Right hindlimb (tissue), 1 donor: ENCODE data around the gene FTL.

Experiments used
- DNase-seq: peaks from one replicate; pipeline ENCODE4 v3.0.0-alpha.2; 2018

Gene FTL

DNA sequence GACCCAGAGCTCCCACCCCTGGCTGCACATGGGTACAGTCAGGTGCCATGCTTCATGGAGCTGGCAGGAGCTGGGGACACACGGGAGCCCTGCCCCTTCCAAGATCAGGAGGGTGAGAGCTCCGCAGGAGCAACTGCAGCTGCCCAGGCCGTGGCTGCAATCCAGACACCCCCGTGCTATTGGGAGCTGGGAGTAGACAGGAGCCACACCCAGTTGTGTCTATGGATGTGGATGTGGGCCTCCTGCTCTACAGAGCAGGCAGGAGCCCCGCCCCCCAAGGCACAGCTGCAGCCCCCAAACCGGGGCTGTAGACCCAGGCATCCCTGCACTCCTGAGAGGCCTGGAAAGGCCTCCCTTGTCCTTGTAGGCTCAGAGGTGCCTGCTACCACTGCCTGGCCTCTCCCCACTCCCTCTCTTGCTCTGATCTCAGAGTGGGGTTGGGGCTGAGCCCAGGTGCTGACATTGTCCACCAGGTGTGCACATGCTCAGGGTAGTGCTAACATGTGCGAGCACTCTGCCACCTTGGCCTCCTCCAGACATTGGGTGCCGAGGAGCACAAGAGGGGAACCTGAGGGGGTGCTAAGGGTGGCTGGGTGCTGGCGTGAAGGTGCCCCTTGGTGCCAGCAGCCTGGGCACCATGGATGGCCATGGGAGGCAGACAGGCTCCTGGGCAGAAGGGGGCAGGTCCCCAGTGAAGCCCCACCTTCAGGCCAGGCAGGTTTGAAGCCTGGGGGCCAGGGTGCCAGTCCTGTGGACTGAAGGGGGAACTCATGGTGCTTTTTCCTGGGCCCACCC lies 18.4 kb upstream of the FTL start:
- no peak for DNase-seq

DNA sequence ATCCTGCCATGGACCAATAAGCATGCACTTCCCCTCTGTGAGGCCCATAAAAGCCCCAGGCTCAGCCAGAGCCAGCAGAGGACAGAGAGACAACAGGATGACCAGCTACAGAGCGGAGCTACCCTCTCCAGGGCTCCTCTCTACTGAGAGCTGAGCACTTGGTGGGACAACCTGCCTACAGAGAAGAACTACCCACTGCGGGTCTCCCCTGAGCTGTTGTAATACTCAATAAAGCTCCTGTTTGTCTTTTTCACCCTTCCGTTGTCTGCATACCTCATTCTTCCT lies 17.9 kb upstream of the FTL start:
- DNase-seq: no peak

DNA sequence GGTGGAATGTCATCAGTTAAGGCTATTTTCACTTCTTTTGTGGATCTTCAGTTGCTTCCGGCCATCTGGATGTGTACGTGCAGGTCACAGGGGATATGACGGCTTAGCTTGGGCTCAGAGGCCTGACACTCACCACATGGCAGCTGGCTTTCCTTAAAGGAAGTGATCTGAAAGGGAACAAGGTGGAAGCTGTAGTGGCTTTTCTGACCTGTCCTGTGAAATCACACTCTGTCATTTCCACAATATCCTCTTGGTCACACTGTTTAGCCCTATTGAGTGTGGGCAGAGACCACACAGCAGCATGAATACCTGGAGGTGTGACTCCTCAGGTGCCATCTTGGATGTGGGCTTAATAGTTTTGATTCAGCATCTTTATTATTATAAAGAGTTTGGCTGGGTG lies 14.9 kb upstream of the FTL start:
- DNase-seq: no peak

DNA sequence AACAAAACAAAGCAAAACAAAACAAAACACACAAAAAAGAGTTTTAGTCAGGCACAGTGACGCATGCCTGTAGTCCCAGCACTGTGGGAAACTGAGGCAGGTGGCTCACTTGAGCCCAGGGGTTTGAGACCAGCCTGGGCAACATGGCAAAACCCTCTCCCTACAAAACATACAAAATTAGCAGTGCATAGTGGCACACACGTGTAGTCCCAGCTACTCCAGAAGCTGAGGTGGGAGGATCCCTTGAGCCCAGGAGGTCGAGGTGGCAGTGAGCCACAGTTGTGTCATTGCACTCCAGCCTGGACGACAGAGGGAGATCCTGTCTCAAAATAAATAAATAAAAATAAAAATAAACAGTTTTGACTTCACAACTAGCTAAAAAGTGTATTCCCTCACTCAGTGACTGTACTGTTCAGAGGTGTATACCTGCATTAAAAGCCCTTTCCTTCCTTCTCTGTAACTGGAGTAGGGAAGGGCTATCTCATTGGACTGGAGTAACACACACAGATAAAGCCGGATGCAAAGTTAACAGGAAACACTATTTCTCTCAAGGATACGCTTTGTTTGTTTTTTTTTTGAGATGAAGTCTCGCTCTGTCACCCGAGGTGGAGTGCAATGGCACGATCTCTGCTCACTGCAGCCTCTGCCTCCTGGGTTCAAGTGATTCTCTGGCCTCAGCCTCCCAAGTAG lies 14.1 kb upstream of the FTL start:
- DNase-seq: no peak

DNA sequence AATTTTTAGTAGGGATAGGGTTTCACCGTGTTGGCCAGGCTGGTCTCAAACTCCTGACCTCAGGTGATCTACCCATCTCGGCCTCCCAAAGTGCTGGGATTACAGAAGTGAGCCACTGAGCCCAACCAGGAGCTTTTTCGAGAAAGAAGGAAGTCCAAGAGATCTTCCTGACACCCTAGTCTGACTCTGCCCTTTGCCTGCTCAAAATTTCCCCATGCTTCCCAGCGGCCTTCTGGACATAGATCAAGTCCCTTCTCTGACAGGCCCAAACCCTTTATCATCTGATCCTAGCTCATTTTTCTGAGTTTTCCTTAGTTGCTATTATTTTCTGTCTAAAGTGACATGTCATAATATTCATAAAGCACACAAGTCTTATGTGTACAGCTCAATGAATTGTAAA lies 12.0 kb upstream of the FTL start:
- no peak for DNase-seq

DNA sequence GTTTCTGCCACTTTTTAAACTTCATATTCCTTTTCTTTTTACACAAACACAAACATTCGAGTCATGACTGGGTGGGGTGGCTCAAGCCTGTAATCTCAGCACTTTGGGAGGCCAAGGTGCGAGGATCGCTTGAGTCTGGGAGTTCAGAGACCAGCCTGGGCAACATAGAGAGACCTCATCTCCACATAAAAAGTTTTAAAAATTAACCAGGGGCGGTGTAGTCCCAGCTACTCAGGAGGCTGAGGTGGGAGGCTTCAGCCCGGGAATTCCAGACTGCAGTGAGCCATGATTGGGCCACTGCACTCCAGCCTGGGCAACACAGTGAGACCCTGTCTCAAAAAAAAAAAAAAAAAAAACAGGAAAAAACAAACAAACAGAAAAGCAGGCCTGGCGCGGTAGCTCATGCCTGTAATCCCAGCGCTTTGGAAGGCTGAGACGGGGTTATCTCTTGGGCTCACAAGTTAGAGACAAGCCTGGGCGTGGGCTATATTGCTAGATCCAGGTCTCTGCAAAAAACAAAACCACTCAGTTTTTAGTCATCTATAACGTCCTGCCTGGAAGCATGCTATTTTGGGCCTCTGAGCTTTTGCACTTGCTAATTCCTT lies 11.0 kb upstream of the FTL start:
- DNase-seq: no peak

DNA sequence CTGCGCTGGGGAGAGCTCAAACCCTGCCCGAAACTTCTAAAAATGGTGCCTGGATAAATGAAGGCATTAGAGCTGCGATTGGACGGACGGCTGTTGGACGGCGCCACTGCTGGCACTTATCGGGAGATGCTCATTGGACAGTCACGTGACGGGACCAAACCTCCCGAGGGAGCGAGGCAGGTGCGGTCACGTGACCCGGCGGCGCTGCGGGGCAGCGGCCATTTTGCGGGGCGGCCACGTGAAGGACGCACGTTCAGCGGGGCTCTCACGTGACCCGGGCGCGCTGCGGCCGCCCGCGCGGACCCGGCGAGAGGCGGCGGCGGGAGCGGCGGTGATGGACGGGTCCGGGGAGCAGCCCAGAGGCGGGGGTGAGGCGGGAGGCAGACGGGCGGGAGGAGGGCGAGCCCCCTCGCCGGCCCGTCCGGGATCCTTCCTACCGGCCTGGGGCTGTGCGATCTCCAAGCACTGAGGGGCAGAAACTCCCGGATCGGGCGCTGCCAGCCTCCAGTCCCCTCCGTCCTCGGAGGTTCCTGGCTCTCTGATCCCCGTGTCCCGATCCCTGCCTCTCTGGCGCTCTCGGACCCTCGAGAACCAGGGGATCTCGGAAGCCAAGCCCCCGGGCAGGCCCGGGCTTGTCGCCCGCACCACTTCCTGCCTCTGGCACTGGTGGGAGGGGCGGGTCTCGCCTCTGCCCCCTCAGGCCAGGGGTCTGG lies 10.4 kb upstream of the FTL start, which contains the start of gene BAX:
Gene BAX (plus strand): TSS at position 281 of the 713 bp plus-strand sequence. CDS start 54 bp downstream, at position 335.
- peak; percentile 98 for DNase-seq

DNA sequence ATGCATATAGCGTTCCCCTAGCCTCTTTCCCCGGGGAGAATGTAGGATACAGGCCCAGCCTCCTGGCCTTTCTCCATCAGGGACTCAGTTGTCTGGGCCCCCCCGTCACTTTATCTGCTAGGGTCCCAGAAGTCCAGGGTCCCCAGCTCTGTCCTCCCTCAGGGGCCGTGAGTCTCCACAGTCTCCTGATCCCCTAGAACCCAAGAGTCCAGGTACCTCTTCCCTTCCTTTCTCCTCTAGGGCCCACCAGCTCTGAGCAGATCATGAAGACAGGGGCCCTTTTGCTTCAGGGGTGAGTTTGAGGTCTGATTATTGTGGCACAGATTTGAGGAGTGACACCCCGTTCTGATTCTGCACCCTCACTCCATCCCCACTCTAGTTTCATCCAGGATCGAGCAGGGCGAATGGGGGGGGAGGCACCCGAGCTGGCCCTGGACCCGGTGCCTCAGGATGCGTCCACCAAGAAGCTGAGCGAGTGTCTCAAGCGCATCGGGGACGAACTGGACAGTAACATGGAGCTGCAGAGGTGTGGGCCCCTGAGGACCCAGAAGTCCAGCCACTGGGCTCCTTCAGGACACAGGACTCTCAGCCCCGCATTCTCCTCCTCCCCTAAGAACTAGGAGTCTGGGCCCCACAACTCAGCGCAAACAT lies 9.7 kb upstream of the FTL start:
- no peak for DNase-seq

DNA sequence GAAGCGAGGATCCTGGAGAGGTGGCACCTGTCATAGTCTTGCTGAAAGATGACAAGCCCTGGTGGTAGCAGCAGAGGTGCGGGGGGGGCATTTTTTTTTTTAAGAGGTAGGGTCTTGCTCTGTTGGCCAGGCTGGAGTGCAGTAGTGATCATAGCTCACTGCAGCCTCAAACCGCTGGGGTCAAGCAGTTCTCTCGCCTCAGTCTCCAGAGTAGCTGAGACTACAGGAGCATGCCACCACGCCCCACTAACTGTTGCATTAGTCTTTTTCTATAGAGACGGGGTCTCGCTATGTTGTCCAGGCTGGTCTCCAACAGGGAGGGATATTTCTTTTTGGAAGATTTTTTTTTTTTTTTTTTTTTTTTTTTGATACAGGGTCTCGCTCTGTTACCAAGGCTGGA lies 7.1 kb upstream of the FTL start:
- no peak for DNase-seq

DNA sequence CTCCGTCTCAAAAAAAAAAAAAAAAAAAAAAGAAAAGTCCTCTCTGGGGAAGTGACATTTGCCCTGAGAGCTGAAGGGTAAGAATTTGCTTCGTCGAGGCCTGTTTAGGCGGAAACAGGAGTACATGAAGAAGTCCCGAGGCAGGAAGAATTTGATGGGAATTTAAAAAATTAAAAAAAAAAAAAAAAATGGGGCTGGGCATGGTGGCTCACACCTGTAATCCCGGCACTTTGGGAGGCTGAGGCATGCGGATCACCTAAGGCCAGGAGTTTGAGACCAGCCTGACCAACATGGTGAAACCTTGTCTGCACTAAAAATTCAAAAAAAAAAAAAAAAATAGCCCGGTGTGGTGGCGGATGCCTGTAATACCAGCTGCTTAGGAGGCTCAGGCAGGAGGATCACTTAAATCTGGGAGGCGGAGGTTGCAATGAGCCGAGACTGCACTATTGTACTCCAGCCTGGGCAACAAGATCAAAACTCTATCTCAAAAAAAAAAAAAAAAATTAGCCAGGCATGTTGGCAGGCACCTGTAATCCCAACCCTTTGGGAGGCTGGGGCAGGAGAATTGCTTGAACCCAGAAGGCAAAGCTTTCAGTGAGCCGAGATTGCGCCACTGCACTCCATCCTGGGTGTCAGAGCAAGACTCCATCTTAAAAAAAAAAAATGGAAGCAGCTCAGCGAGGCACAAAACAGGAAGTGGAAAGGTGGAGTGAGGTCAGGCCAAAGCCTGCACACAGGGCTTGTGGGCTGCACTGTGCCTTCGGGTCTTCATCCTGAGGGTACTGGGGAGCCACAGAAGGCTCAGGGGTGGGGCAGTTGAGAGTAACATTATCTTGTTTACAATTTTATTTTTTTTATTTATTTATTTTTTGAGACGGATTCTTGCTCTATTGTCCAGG lies 5.5 kb upstream of the FTL start:
- no peak for DNase-seq

DNA sequence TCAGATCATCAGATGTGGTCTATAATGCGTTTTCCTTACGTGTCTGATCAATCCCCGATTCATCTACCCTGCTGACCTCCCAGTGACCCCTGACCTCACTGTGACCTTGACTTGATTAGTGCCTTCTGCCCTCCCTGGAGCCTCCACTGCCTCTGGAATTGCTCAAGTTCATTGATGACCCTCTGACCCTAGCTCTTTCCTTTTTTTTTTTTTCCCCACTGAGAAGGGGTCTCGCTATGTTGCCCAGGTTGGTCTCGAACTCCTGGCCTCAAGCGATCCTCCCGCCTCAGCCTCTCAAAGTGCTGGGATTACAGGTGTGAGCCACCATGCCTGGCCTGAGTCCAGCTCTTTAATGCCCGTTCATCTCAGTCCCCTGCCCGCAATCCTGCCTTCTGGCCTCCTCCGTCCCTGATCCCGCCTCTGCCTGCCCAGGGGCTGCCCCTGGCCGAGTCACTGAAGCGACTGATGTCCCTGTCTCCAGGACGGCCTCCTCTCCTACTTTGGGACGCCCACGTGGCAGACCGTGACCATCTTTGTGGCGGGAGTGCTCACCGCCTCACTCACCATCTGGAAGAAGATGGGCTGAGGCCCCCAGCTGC lies 4.0 kb upstream of the FTL start:
- no peak for DNase-seq

DNA sequence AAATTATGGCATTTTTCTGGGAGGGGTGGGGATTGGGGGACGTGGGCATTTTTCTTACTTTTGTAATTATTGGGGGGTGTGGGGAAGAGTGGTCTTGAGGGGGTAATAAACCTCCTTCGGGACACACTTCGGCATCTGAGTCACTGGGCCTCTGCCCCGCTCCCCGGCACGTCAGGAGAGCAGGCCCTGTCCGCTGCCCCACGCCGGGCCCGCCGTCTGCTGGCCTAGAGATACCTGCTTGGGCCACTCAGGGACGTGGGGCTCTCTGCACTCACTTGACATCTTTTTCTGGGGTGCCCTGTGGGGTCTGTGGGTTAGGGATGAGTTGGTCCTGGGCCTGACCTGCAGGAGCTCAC lies 3.5 kb upstream of the FTL start:
- no peak for DNase-seq

DNA sequence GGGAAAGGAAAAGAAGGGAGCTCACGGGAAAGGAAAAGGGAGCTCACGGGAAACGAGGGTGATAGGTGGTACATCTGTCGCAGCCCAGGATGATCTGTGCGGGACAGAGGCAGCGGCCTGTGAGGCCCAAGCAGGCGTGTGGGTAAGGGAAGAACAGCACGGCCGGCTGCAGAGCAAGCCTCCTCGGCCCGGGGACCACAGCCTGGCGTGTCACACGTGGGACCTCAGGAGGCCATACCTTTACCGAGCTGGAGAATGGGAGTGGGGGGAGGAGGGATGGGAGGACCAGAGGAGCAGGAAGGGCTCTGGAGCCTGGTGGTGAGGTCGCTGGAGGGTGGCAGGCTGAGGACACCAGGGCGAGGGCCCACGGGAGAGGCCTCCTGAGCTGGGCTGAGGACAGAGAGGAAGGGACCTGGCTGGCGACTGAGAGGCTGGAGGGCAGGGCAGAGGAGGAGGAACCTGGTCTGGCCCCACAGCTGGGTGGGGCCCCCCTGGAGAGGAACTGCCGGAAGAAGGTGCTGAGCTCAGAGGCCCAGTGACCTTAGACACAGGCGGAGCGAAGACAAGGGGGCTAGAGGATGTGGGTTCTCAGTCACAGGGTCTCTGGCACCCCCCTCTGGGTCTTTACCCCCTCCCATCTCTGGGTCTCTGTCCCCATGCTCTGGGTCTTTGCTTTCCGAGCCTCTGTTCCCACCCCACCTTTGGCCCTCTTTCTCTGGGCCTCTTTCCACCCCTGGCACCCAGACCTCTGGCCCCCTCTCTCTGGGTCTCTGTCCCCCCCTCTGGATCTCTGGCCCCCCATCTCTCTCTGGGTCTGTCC lies 2.9 kb upstream of the FTL start:
- no peak for DNase-seq

DNA sequence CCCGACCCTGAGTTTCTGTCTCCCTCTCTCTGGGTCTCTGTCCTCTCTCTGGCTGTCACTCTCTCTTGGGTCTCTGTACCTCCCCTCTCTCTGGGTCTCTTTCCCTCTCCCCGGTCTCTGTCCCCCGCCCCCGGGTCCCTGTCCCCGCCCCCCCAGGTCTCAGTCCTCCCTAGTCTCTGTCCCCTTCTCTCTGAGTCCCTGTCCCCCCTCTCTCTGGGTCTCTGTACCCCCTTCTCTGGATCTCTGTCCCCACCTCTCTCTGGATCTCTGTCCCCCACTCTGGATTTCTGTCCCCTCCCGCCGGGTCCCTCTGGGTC lies 2.3 kb upstream of the FTL start:
- no peak for DNase-seq

DNA sequence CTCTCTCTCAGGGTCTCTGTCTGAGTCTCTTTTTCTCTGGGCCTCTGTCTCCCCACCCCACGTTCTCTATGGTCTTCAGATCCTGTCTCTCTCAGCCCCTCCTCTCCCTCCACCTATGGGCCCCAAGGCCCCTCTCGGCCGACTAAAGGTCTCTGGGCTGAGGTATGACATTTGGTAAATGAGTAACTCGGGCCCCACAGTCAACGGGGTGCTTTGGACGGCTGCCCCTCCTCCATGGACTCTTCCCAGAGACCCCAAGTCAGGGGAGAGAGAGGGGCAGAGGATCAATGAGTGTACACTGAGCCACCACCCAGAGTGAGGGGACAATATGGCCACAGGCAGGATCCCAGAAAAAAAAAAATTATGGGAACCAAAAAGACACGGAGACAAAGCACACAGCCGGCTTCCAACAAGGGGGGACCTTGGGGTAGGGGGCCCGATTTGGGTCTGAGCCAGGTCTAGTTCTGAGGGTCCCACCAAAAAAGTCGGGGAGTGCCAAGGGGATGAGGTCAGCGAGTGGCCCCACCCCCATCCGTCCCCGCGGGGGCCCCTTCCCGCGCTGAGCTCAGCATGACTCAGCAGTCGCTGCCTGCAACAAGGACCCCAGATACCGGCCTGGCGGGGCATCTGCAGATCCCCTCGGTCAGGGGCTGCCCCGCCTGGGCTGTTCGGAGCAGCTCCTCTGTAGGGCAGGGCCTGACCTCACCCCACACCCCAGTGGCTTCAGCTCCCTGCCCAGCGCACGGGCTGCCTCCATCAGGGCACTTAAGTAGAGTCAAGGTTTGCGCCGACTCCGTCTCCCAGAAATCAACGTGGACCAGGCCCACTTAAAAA lies 1.5 kb upstream of the FTL start:
- DNase-seq: peak; percentile 81

DNA sequence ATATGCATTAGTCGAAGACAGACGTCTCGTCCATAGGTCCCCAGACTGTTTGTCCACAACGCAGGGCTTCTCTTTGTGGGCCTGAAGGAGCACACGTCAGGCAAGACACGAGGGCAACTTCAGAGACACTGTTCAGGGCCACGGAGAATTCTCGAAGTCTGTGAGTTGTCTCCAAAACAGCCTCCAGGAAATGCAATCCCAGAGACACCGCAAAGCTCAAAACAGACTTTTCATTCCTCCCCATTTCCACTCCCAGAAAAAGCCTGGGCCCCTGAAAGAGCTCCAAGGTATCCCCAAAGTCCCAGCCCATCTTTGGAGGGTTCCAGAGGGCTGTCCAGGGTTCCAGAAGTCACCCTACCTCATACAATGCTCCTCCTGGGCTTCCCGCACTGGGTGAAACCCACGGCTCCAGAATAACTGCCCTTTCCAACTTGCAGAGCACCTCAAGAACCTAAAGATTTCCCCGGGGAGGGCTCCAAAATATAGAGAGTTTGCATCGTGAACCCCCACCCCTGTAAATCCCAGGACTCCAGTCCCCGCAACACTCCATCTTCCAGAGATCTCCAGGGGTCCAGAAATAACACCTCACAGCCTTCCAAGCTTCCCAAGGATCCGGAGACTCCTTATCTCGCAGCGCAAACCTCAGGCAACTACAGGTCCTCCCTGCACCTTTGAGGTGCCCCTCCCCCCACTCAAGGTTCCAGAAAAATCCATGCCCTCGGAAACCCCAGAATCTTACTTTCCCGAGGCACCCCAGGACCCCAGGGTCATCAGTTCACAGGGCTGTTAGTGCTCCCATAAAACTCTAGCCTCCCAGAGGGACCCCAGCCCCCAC lies 687 bp upstream of the FTL start:
- DNase-seq: no peak

DNA sequence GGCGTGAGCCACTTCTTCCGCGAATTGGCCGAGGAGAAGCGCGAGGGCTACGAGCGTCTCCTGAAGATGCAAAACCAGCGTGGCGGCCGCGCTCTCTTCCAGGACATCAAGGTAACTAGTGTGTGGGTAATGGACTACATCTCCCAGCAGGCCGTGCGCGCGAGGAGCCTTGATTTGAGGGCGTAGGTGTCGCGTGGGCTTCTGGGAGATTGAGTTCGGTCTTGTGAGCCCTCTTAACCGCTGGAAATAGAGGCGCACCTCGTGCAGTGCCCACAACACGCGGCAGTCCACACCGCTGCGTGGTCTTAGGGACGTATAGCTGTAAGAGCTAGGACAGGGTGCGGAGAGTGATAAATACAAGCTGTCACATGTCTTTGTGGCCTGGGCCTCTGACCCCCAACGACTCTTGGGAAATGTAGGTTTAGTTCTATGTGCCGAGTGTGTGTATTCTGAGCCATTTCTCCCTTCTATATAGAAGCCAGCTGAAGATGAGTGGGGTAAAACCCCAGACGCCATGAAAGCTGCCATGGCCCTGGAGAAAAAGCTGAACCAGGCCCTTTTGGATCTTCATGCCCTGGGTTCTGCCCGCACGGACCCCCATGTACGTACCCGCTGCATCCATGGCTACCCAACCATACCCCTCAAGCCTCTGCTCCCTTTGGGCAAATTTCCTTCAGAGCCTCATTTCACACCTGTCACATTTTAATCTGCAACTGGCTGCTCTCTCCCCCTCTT lies 864 bp downstream of the FTL start:
- DNase-seq: peak; percentile 94
